Measurements from ENCODE around the gene GSG1L2.
"Not testable (repeated sequence)": the region's sequence is repeated elsewhere in the genome, so short reads cannot be mapped to it uniquely, and the experiment has no call there.

GSG1L2 gene

GRCh38 chr17:9788601-9789000 is 33.3 kb downstream of the GSG1L2 start:
- no peak for DNase-seq (ENCODE audit: low spot score)

- no peak for DNase-seq (ENCODE audit: low spot score)
These were observed 37.3 kb downstream of the GSG1L2 start for GRCh38 chr17:9784544-9784943.

- DNase-seq (ENCODE audit: low spot score): not testable (repeated sequence)
These were observed 38.4 kb downstream of the GSG1L2 start for GRCh38 chr17:9783465-9783864.

GRCh38 chr17:9783050-9783449 is 38.8 kb downstream of the GSG1L2 start:
- DNase-seq (ENCODE audit: low spot score): no peak

- no peak for DNase-seq (ENCODE audit: low spot score)
These were observed 41.3 kb downstream of the GSG1L2 start for GRCh38 chr17:9780552-9780951.

GRCh38 chr17:9776911-9777310 is 45.0 kb downstream of the GSG1L2 start:
- no peak for DNase-seq (ENCODE audit: low spot score)

GRCh38 chr17:9772658-9773057 is 49.2 kb downstream of the GSG1L2 start:
- no peak for DNase-seq (ENCODE audit: low spot score)

GRCh38 chr17:9771465-9771864 is 50.4 kb downstream of the GSG1L2 start:
- DNase-seq (ENCODE audit: low spot score): no peak

GRCh38 chr17:9769036-9769695 is 52.7 kb downstream of the GSG1L2 start:
- no peak for DNase-seq (ENCODE audit: low spot score)

- no peak for DNase-seq (ENCODE audit: low spot score)
These were observed 53.4 kb downstream of the GSG1L2 start for GRCh38 chr17:9768381-9768934.

GRCh38 chr17:9767432-9767991 is 54.4 kb downstream of the GSG1L2 start:
- DNase-seq (ENCODE audit: low spot score): no peak

GRCh38 chr17:9766970-9767369 is 54.9 kb downstream of the GSG1L2 start:
- no peak for DNase-seq (ENCODE audit: low spot score)

- no peak for DNase-seq (ENCODE audit: low spot score)
These were observed 56.6 kb downstream of the GSG1L2 start for GRCh38 chr17:9765322-9765721.

GRCh38 chr17:9763643-9764042 is 58.2 kb downstream of the GSG1L2 start:
- DNase-seq (ENCODE audit: low spot score): no peak

GRCh38 chr17:9760266-9760665 is 61.6 kb downstream of the GSG1L2 start:
- DNase-seq (ENCODE audit: low spot score): no peak

- DNase-seq (ENCODE audit: low spot score): no peak
These were observed 66.8 kb downstream of the GSG1L2 start for GRCh38 chr17:9755083-9755482.
